ENCODE data around the gene LEAP2. TPM values are rescaled to one million over a fixed set of nuclear protein-coding genes. Genes with fewer than 3 reads are reported as not detected.

LEAP2 gene
- total RNA-seq, 1 experiment from 2014 or later, result 1.4 TPM

DNA sequence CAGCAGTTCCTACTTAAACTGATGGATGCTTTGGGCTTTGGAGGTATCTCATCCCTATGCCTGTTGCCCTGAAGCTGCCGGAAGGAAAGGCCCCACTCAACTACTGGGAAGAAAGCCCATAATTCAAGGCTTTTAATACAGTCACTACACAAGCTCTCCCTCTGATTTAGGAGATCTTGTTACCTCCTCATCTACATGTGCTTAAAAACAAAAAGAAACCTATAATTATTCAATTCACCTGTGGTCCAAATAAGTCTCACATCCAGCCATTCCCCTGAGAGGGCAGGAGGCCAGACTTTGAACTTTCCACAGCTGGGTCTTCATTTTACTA lies 715 bp upstream of the LEAP2 start:
- peak overlapping the region in 1 of 3 experiments; percentile 11; a peak in 1 of 7 replicates for H3K27ac Mint-ChIP-seq
- H3K27ac ChIP-seq (ENCODE audit: insufficient read length, low read depth, low read length), result no peak overlapping the region

More for the DNA sequence above, 715 bp upstream of the LEAP2 start:
- no peak overlapping the region for H3K18ac ChIP-seq (ENCODE audit: insufficient read length, low read depth, low read length)
- no peak overlapping the region for H4K8ac ChIP-seq (replicated peaks; ENCODE audit: insufficient read length, low read depth, low read length)
- no peak overlapping the region for H3K4ac ChIP-seq (ENCODE audit: low read depth, low read length)
- DNase-seq, result no peak
- H3K79me2 ChIP-seq (ENCODE audit: insufficient read depth, low read length), result no peaks in the 10 kb centered on the region
- H3K4me1 Mint-ChIP-seq, result no peaks in the 10 kb centered on the region; a peak in 1 of 4 replicates
- H2BK20ac ChIP-seq (ENCODE audit: low read depth, low read length, poor library complexity, severe bottlenecking), result no peak overlapping the region
- TF ChIP-seq, protein P1, sequence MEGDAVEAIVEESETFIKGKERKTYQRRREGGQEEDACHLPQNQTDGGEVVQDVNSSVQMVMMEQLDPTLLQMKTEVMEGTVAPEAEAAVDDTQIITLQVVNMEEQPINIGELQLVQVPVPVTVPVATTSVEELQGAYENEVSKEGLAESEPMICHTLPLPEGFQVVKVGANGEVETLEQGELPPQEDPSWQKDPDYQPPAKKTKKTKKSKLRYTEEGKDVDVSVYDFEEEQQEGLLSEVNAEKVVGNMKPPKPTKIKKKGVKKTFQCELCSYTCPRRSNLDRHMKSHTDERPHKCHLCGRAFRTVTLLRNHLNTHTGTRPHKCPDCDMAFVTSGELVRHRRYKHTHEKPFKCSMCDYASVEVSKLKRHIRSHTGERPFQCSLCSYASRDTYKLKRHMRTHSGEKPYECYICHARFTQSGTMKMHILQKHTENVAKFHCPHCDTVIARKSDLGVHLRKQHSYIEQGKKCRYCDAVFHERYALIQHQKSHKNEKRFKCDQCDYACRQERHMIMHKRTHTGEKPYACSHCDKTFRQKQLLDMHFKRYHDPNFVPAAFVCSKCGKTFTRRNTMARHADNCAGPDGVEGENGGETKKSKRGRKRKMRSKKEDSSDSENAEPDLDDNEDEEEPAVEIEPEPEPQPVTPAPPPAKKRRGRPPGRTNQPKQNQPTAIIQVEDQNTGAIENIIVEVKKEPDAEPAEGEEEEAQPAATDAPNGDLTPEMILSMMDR (conservative IDR thresholded peaks at IDR 0.05), result no peak
- no peaks in the 10 kb centered on the region for H3K79me1 ChIP-seq (ENCODE audit: insufficient read depth, low read depth, low read length, poor library complexity, severe bottlenecking)
- no peaks in the 10 kb centered on the region for H3K9me3 Mint-ChIP-seq
- H2BK12ac ChIP-seq (ENCODE audit: insufficient read length, low read depth, low read length), result no peak overlapping the region
- H3K4me2 ChIP-seq (ENCODE audit: insufficient read depth, insufficient read length, low read length), result no peak overlapping the region
- H2BK5ac ChIP-seq (ENCODE audit: insufficient read length, low read length), result no peak overlapping the region
- no peaks in the 10 kb centered on the region for H3K23me2 ChIP-seq (ENCODE audit: insufficient read length, low read depth, low read length, poor library complexity, severe bottlenecking)
- no peak overlapping the region for H3K14ac ChIP-seq (ENCODE audit: insufficient read depth, low read length)
- H2BK120ac ChIP-seq (ENCODE audit: low read depth, low read length, poor library complexity, severe bottlenecking), result no peak overlapping the region
- H4K5ac ChIP-seq (ENCODE audit: insufficient read length, low read depth, low read length), result no peak overlapping the region
- no peak overlapping the region for H2BK15ac ChIP-seq (ENCODE audit: low read depth, low read length)
- no peaks in the 10 kb centered on the region for H3K27me3 ChIP-seq (ENCODE audit: insufficient read depth, low read length)
- no peaks in the 10 kb centered on the region for H3K9me3 ChIP-seq (ENCODE audit: control insufficient read depth, low read depth, low read length)
- no peaks in the 10 kb centered on the region for H3K27me3 Mint-ChIP-seq (ENCODE audit: low read depth)
- no CpG with 5 or more reads among the region's 1 CpG for WGBS (ENCODE audit: extremely low coverage, insufficient read length, low lambda C conversion rate)
- H3K4me1 ChIP-seq (ENCODE audit: insufficient read depth, low read length), result no peaks in the 10 kb centered on the region
- no peak overlapping the region for H3K4me3 Mint-ChIP-seq
- H3K36me3 Mint-ChIP-seq (ENCODE audit: insufficient read depth in 1 of 3, low read depth in 3 of 3), result peaks cover 6 to 33% (median 19%) of the 10 kb centered on the region in 3 experiments
- no peak overlapping the region for H2AK5ac ChIP-seq (ENCODE audit: insufficient read length, low read length)
- no peak overlapping the region for H3T11ph ChIP-seq (ENCODE audit: low read length)
- H4K20me1 ChIP-seq (ENCODE audit: control insufficient read depth, insufficient read depth, insufficient read length), result no peaks in the 10 kb centered on the region
- no peak overlapping the region for H3K9ac ChIP-seq (ENCODE audit: extremely low read depth, insufficient read length, low read length)
- H2AFZ ChIP-seq (ENCODE audit: low read length), result no peak overlapping the region
- H3K23ac ChIP-seq (ENCODE audit: insufficient read length, low read depth, low read length), result no peak overlapping the region
- no peak overlapping the region for H4K91ac ChIP-seq (ENCODE audit: insufficient read length, low read depth, low read length)
- no peak overlapping the region for H3K56ac ChIP-seq (ENCODE audit: insufficient read length, low read depth, low read length)

Data from H9 (cell line).